HG02852 (cell line): ENCODE results near the gene GRAMD2B.
"Not testable (repeated sequence)": the region's sequence is repeated elsewhere in the genome, so short reads cannot be mapped to it uniquely, and the experiment has no call there.

Experiments
- ATAC-seq: cut with Tn5 transposase; IDR thresholded peaks from one replicate; pipeline ENCODE4 v1.9.1; 2021; ENCODE audit warnings: mild to moderate bottlenecking, moderate library complexity; ENCODE audit not compliant: unreplicated experiment

The GRAMD2B gene

GRCh38 chr5:126508962-126509279, 85.7 kb downstream of the GRAMD2B start:
- ATAC-seq = no peak

GRCh38 chr5:126509339-126509738, 86.1 kb downstream of the GRAMD2B start:
- no peak for ATAC-seq

- no peak for ATAC-seq
Observed at GRCh38 chr5:126511961-126512360, 88.8 kb downstream of the GRAMD2B start.

- no peak for ATAC-seq
Observed at GRCh38 chr5:126512451-126512850, 89.2 kb downstream of the GRAMD2B start.

- no peak for ATAC-seq
Observed at GRCh38 chr5:126513302-126513701, 90.1 kb downstream of the GRAMD2B start.

- no peak for ATAC-seq
Observed at GRCh38 chr5:126513703-126514102, 90.5 kb downstream of the GRAMD2B start.

- ATAC-seq = no peak
Observed at GRCh38 chr5:126514131-126514557, 90.9 kb downstream of the GRAMD2B start.

GRCh38 chr5:126514558-126515141, 91.4 kb downstream of the GRAMD2B start:
- no peak for ATAC-seq

- ATAC-seq = no peak
Observed at GRCh38 chr5:126515337-126515736, 92.1 kb downstream of the GRAMD2B start.

- ATAC-seq = no peak
Observed at GRCh38 chr5:126516133-126516532, 92.9 kb downstream of the GRAMD2B start.

GRCh38 chr5:126516852-126517251, 93.6 kb downstream of the GRAMD2B start:
- no peak for ATAC-seq

- ATAC-seq = not testable (repeated sequence)
Observed at GRCh38 chr5:126519223-126519622, 96.0 kb downstream of the GRAMD2B start.

GRCh38 chr5:126519637-126520592, 96.7 kb downstream of the GRAMD2B start:
- ATAC-seq = no peak

GRCh38 chr5:126520593-126520953, 97.4 kb downstream of the GRAMD2B start:
- ATAC-seq = no peak

GRCh38 chr5:126521130-126521529, 97.9 kb downstream of the GRAMD2B start:
- ATAC-seq = no peak

- ATAC-seq = no peak
Observed at GRCh38 chr5:126523818-126524510, 100.8 kb downstream of the GRAMD2B start.

GRCh38 chr5:126525630-126526245, 102.5 kb downstream of the GRAMD2B start:
- no peak for ATAC-seq

GRCh38 chr5:126526493-126526892, 103.3 kb downstream of the GRAMD2B start:
- ATAC-seq = no peak

- ATAC-seq = no peak
Observed at GRCh38 chr5:126527158-126527557, 103.9 kb downstream of the GRAMD2B start.

- no peak for ATAC-seq
Observed at GRCh38 chr5:126527892-126528291, 104.7 kb downstream of the GRAMD2B start.

GRCh38 chr5:126531543-126532120, 108.4 kb downstream of the GRAMD2B start:
- ATAC-seq = no peak
